Lower leg skin (tissue), 4 donors: Measurements from ENCODE around the gene UBE2L5. TPM values are rescaled to one million over a fixed set of nuclear protein-coding genes. Genes with fewer than 3 reads are reported as not detected.

Experiments used
- DNase-seq, 2 donors: peaks; one replicate each; pipeline ENCODE4 v3.0.0-alpha.2; 2019; ENCODE audit warnings: low spot score in 2 of 2
- H3K4me3 ChIP-seq: fragments of 200-600 bp; sonication (generic); 2 replicates; pipeline ENCODE4 v1.5.1; 2017; ENCODE audit warnings: mild to moderate bottlenecking, low read depth; ENCODE audit not compliant: poor library complexity, severe bottlenecking
- CTCF ChIP-seq, 3 donors: fragments of 450-650 bp; IDR thresholded peaks; one replicate each; pipeline ENCODE4 v1.5.1; 2016; ENCODE audit warnings: antibody characterized with exemption in 3 of 3, mild to moderate bottlenecking in 3 of 3, moderate library complexity in 2 of 3
- POLR2A ChIP-seq, 2 donors: fragments of 450-650 bp; IDR thresholded peaks; one replicate each; pipeline ENCODE4 v1.6.1; 2016 to 2017; ENCODE audit warnings: antibody characterized with exemption in 2 of 2, mild to moderate bottlenecking in 1 of 2, moderate library complexity in 1 of 2
- WGBS, 2 donors: methylation state at CpG; one replicate each; pipeline ENCODE4 v1.1.5; 2018; 5-methylcytosine and 5-hydroxymethylcytosine counted together
- intact Hi-C: fragments of 100-400 bp; cut with DNase I; formaldehyde crosslinking; loops from one replicate; pipeline ENCODE4 v1.15.0; 2023; ENCODE audit warnings: low total_unique reads
- total RNA-seq, 4 donors: library from RNA; depleted of rRNA; stranded (reverse); fragments of >200 nt; gene quantifications; one replicate each; pipeline ENCODE4 v1.1.0, GENCODE V29; 2016

Gene UBE2L5
- total RNA-seq, 4 donors from 2014 or later = 0.13 to 0.20 TPM; not detected in 2

- TF ChIP-seq CTCF (IDR thresholded peaks at IDR 0.05) = no peak
- no peak for TF ChIP-seq POLR2A (IDR thresholded peaks at IDR 0.05)
- H3K4me3 ChIP-seq = no peak overlapping the region
- intact Hi-C loops = no loop called here
- DNase-seq = no peak
- 61 to 67% methylated on average over 3 of the region's 3 CpGs for WGBS, 2 donors
These were observed 1.6 kb downstream of the UBE2L5 start for GRCh38 chr13:30423891-30424290.

DNA sequence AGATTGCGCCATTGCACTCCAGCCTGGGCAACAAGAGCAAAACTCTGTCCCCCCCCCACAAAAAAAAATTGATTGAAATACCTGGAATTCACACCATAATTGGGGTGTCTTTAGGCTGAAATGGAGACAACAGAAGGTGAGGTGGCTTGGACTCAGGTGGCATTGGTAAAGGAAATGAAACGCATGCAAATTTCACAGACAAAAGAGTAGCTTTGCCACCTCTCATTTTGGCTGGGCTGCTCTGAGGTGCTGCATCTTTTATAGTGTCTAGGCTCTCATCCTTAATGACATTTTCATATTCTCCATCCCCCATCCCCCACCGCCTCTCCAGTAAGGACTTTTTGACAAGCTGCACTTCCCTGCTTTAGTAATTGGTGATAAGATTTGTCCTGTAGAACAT is 6.9 kb downstream of the UBE2L5 start:
- DNase-seq = no peak
- intact Hi-C loops = no loop called here
- TF ChIP-seq CTCF (IDR thresholded peaks at IDR 0.05) = no peak
- no peak for TF ChIP-seq POLR2A (IDR thresholded peaks at IDR 0.05)
- 71 to 74% methylated on average over 3 of the region's 3 CpGs for WGBS, 2 donors
- H3K4me3 ChIP-seq = no peak overlapping the region

- intact Hi-C loops = no loop called here
- no peak overlapping the region for H3K4me3 ChIP-seq
- DNase-seq = no peak
- 26 to 32% methylated on average over 6 of the region's 6 CpGs for WGBS, 2 donors
- no peak for TF ChIP-seq POLR2A (IDR thresholded peaks at IDR 0.05)
- no peak for TF ChIP-seq CTCF (IDR thresholded peaks at IDR 0.05)
These were observed 7.7 kb downstream of the UBE2L5 start for GRCh38 chr13:30429721-30430694.

DNA sequence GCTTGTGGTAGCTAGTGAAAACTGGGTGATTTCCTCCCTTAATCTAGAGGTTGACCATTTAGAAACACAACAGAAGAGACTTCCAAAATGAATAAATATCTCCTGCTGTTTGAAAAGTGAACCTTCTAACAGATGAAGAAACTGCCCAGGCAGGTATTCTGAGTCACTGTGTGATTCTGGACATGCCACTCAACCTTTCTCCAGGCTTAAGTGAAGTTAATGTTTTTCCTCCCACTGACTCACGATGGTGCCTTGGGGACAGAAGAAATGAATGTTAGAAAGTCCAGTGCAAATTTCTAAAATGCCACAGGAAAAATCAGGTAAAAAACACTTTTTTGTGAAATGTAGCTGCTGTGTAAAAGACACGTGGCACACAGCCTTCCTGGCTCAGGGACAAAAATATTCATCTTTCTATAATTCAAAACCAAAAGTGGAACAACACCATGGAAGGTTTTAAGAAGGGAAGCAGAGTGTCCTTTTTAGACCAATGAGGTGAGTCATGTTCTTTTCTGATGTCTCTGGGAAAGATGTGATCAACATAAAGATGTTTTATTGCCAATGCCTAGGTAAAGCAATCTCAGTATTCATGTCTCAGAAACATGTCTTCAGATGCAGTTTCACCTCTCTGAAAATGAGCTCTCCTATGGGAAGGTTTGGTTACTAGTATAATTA is 9.1 kb downstream of the UBE2L5 start:
- H3K4me3 ChIP-seq = no peak overlapping the region
- intact Hi-C loops = no loop called here
- no peak for DNase-seq
- 39 to 47% methylated on average over 2 of the region's 2 CpGs for WGBS, 2 donors
- TF ChIP-seq CTCF (IDR thresholded peaks at IDR 0.05) (no peak), POLR2A (IDR thresholded peaks at IDR 0.05) (no peak)

DNA sequence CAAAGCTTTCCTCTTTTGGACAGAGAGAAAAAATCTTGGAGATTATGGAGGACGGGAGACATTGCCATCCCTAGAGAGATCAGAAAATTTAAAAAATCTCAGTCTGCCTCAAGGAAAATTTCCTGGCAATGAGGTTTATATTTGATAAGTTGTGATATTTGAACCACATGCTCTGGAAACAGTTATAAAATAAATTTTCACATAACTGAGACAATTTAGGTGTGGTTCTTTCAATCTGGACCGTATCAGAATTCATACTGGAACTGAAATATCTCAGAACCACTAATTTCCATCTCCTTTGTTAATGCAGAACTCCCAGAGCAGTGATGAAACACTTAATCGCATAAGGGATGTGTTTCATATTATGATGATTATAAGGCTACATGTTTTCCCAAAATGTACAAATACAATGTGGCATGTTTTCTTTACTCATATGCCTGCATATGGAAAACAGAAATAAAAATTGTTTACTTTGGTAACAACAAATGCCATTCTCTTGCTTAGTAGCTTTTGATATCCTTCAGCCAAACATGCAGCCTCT is 13.7 kb downstream of the UBE2L5 start:
- intact Hi-C loops = no loop called here
- no peak for DNase-seq
- TF ChIP-seq POLR2A (IDR thresholded peaks at IDR 0.05) = no peak
- no peak for TF ChIP-seq CTCF (IDR thresholded peaks at IDR 0.05)
- WGBS, 2 donors = 48 to 61% methylated on average over 3 of the region's 3 CpGs
- H3K4me3 ChIP-seq = no peak overlapping the region
